Measurements from ENCODE around the gene ZKSCAN3. TPM values are rescaled to one million over a fixed set of nuclear protein-coding genes. Genes with fewer than 3 reads are reported as not detected.

ZKSCAN3 gene
- polyA plus RNA-seq, 1 donor (not counting 4 experiments of a cell fraction or from before 2014, with no cell fraction given), result 3.1 TPM

DNA sequence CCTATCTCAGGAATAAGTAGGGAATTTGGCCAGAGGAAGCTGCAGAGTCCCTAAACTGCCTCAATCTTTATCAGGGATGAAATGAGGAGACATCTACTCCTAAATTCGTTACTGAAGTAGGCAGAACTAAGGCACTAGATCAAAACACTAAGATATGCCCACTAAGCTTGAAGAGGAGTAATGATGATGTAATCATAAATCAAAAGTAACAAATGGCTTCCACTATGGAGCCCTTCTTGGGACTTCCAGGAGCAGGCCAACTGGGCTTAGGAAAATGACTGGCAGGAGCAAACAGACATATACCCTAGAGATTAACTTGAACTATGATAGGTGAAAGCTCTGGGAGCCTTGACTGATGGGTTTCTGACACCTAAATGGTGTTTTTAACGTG lies 34.4 kb downstream of the ZKSCAN3 start:
- no peak for DNase-seq (ENCODE audit: low read depth, low spot score)
- dilution Hi-C loops (cut with MboI; ENCODE audit: extremely low pct_ligation_motif_present, low sequenced_read_pairs), result no loop called here
- Histone ChIP-seq H2AFZ (ENCODE audit: control insufficient read depth, low read length) (no peak overlapping the region), H3K79me2 (ENCODE audit: control insufficient read depth, insufficient read depth, low read length) (peaks cover 3% of the 10 kb centered on the region), H3K4me2 (ENCODE audit: control insufficient read depth, extremely low read depth, insufficient read depth, low read depth, low read length) (no peak overlapping the region), H3K4me3 (ENCODE audit: control insufficient read depth in 2 of 3, extremely low read depth in 1 of 3, insufficient read depth in 2 of 3, low read depth in 1 of 3, low read length in 3 of 3) (no peak overlapping the region), H3K4me1 (ENCODE audit: control insufficient read depth, extremely low read depth, insufficient read depth, low read length) (peaks cover 6% of the 10 kb centered on the region), H3K36me3 (ENCODE audit: control insufficient read depth in 2 of 2, extremely low read depth in 1 of 2, insufficient read depth in 2 of 2, low read length in 2 of 2) (peaks cover 3 to 12% of the 10 kb centered on the region in 2 experiments), H3K27ac (ENCODE audit: control insufficient read depth, insufficient read depth, low read length) (no peak overlapping the region), H4K20me1 (ENCODE audit: control insufficient read depth, extremely low read depth, insufficient read depth, low read length) (no peaks in the 10 kb centered on the region), H3K9me1 (ENCODE audit: control insufficient read depth, extremely low read depth, insufficient read depth, low read length) (no peaks in the 10 kb centered on the region), H3K27me3 (ENCODE audit: control insufficient read depth, extremely low read depth, insufficient read depth, low read length) (no peaks in the 10 kb centered on the region), H3K9ac (ENCODE audit: control insufficient read depth, extremely low read depth, insufficient read depth, low read length) (no peak overlapping the region), H3K9me3 (ENCODE audit: control insufficient read depth, low read depth, low read length) (no peaks in the 10 kb centered on the region)
- TF ChIP-seq, protein P1, sequence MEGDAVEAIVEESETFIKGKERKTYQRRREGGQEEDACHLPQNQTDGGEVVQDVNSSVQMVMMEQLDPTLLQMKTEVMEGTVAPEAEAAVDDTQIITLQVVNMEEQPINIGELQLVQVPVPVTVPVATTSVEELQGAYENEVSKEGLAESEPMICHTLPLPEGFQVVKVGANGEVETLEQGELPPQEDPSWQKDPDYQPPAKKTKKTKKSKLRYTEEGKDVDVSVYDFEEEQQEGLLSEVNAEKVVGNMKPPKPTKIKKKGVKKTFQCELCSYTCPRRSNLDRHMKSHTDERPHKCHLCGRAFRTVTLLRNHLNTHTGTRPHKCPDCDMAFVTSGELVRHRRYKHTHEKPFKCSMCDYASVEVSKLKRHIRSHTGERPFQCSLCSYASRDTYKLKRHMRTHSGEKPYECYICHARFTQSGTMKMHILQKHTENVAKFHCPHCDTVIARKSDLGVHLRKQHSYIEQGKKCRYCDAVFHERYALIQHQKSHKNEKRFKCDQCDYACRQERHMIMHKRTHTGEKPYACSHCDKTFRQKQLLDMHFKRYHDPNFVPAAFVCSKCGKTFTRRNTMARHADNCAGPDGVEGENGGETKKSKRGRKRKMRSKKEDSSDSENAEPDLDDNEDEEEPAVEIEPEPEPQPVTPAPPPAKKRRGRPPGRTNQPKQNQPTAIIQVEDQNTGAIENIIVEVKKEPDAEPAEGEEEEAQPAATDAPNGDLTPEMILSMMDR (optimal IDR thresholded peaks at IDR 0.05 in 1 of 3, IDR thresholded peaks at IDR 0.05 in 1 of 3, conservative IDR thresholded peaks at IDR 0.05 in 1 of 3; ENCODE audit: extremely low read depth in 1 of 3, insufficient read depth in 2 of 3, low read length in 3 of 3), result no peak
- TF ChIP-seq EZH2 (IDR thresholded peaks at IDR 0.05; ENCODE audit: low read length), result no peak
- FAIRE-seq, result no peak

DNA sequence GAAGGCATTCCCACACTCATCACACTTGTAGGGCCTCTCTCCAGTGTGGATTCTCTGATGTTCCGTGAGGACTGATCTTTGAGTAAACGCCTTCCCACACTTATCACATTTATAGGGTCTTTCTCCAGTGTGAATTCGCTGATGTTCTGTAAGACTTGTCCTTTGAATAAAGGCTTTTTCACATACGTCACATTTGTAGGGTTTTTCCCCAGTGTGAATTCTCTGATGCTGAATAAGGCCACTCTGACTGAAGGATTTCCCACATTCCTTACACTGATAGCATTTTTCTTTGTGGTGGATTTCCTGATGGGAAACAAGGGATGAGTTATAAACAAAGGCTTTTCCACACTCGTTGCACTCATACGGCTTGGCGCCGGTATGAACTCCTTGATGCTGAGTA lies 40.9 kb downstream of the ZKSCAN3 start:
- no peak for TF ChIP-seq EZH2 (IDR thresholded peaks at IDR 0.05; ENCODE audit: low read length)
- H3K9me1 ChIP-seq (ENCODE audit: control insufficient read depth, extremely low read depth, insufficient read depth, low read length), result no peaks in the 10 kb centered on the region
- no peaks in the 10 kb centered on the region for H3K9me3 ChIP-seq (ENCODE audit: control insufficient read depth, low read depth, low read length)
- no peak overlapping the region for H3K9ac ChIP-seq (ENCODE audit: control insufficient read depth, extremely low read depth, insufficient read depth, low read length)
- no peaks in the 10 kb centered on the region for H3K27me3 ChIP-seq (ENCODE audit: control insufficient read depth, extremely low read depth, insufficient read depth, low read length)
- DNase-seq (ENCODE audit: low read depth, low spot score) (no peak), FAIRE-seq (no peak)
- H3K4me2 ChIP-seq (ENCODE audit: control insufficient read depth, extremely low read depth, insufficient read depth, low read depth, low read length), result no peak overlapping the region
- H4K20me1 ChIP-seq (ENCODE audit: control insufficient read depth, extremely low read depth, insufficient read depth, low read length), result no peaks in the 10 kb centered on the region
- peaks cover 7 to 11% of the 10 kb centered on the region in 2 experiments for H3K36me3 ChIP-seq (ENCODE audit: control insufficient read depth in 2 of 2, extremely low read depth in 1 of 2, insufficient read depth in 2 of 2, low read length in 2 of 2)
- H3K79me2 ChIP-seq (ENCODE audit: control insufficient read depth, insufficient read depth, low read length), result peaks cover 12% of the 10 kb centered on the region
- no peaks in the 10 kb centered on the region for H3K4me1 ChIP-seq (ENCODE audit: control insufficient read depth, extremely low read depth, insufficient read depth, low read length)
- H3K27ac ChIP-seq (ENCODE audit: control insufficient read depth, insufficient read depth, low read length), result no peak overlapping the region
- H3K4me3 ChIP-seq (ENCODE audit: control insufficient read depth in 2 of 3, extremely low read depth in 1 of 3, insufficient read depth in 2 of 3, low read depth in 1 of 3, low read length in 3 of 3), result no peak overlapping the region
- dilution Hi-C loops (cut with MboI; ENCODE audit: extremely low pct_ligation_motif_present, low sequenced_read_pairs), result no loop called here
- no peak overlapping the region for H2AFZ ChIP-seq (ENCODE audit: control insufficient read depth, low read length)

All from keratinocyte (primary cell).